ENCODE measurements around the gene CCDC90B. TPM values are rescaled to one million over a fixed set of nuclear protein-coding genes. Genes with fewer than 3 reads are reported as not detected.

Gene CCDC90B
- total RNA-seq, 1 donor from 2014 or later, result 35.8 TPM

- H3K27me3 ChIP-seq (ENCODE audit: control insufficient read depth, insufficient read depth, low read length), result no peaks in the 10 kb centered on the region
- H3K36me3 ChIP-seq (ENCODE audit: control insufficient read depth, insufficient read depth, low read length), result no peaks in the 10 kb centered on the region
- H3K4me3 ChIP-seq (ENCODE audit: low read depth, low read length), result no peak overlapping the region
- TF ChIP-seq CTCF (IDR thresholded peaks at IDR 0.05; ENCODE audit: insufficient read depth, low read length, severe bottlenecking), result no peak
- DNase-seq (ENCODE audit: low read depth) (no peak), FAIRE-seq (no peak)
Measured at GRCh38 chr11:83221694-83222093, 64.5 kb downstream of the CCDC90B start.

- DNase-seq (ENCODE audit: low read depth) (no peak), FAIRE-seq (no peak)
- no peaks in the 10 kb centered on the region for H3K27me3 ChIP-seq (ENCODE audit: control insufficient read depth, insufficient read depth, low read length)
- no peaks in the 10 kb centered on the region for H3K36me3 ChIP-seq (ENCODE audit: control insufficient read depth, insufficient read depth, low read length)
- TF ChIP-seq CTCF (IDR thresholded peaks at IDR 0.05; ENCODE audit: insufficient read depth, low read length, severe bottlenecking), result no peak
- no peak overlapping the region for H3K4me3 ChIP-seq (ENCODE audit: low read depth, low read length)
Measured at GRCh38 chr11:83220260-83220659, 65.9 kb downstream of the CCDC90B start.

GRCh38 chr11:83219095-83219494, 67.1 kb downstream of the CCDC90B start:
- no peaks in the 10 kb centered on the region for H3K36me3 ChIP-seq (ENCODE audit: control insufficient read depth, insufficient read depth, low read length)
- no peak overlapping the region for H3K4me3 ChIP-seq (ENCODE audit: low read depth, low read length)
- DNase-seq (ENCODE audit: low read depth) (no peak), FAIRE-seq (no peak)
- no peak for TF ChIP-seq CTCF (IDR thresholded peaks at IDR 0.05; ENCODE audit: insufficient read depth, low read length, severe bottlenecking)
- H3K27me3 ChIP-seq (ENCODE audit: control insufficient read depth, insufficient read depth, low read length), result no peaks in the 10 kb centered on the region

Other genes starting within 250 kb of the CCDC90B start
- 3.2 and 3.7 TPM in 2 replicates for gene RAB30, start 214.5 kb downstream of the CCDC90B start, total RNA-seq
- gene PCF11, start 129.2 kb downstream of the CCDC90B start, total RNA-seq, result 26.1 and 41.0 TPM in 2 replicates
- 4.7 and 8.3 TPM in 2 replicates for gene ANKRD42, start 92.7 kb downstream of the CCDC90B start, total RNA-seq

Data from bronchial epithelial cell (primary cell).